ENCODE data around the gene SRC.

SRC gene

DNA sequence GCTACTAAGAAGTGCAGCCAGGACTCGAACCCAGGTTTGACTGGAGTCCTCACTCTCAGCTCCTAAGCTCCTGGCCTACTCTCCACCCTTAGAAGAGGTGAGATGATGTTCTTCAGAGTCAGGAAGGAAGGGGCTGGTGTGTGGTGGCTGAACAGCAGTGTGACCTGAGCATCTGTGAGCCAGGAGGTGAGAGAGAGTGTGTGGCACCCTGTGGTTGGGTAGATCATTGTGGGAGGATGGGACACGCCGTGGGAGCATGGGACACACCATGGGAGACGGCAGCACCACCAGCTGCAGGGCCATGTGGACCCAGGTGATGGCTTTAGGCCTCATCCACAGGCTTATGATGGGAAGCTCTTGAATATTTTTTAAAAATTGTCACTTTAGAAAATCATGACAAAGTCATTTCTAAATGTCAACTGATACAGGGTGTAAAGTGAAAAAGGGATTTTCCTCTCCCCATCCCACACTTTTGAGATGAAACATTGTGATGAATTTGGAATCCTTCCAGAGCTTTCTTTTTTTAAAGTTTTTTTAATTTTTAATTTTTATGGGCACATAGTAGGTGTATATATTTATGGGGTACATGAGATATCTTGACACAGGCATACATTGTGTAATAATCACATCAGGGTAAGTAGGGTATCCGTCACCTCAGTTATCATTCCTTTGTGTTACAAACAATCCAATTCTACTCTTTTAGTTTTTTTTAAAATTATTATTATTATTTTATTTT, 31.6 kb downstream of the SRC start:
- DNase-seq (ENCODE audit: extremely low read depth, low read depth), result no peak
- TF ChIP-seq, protein P1, sequence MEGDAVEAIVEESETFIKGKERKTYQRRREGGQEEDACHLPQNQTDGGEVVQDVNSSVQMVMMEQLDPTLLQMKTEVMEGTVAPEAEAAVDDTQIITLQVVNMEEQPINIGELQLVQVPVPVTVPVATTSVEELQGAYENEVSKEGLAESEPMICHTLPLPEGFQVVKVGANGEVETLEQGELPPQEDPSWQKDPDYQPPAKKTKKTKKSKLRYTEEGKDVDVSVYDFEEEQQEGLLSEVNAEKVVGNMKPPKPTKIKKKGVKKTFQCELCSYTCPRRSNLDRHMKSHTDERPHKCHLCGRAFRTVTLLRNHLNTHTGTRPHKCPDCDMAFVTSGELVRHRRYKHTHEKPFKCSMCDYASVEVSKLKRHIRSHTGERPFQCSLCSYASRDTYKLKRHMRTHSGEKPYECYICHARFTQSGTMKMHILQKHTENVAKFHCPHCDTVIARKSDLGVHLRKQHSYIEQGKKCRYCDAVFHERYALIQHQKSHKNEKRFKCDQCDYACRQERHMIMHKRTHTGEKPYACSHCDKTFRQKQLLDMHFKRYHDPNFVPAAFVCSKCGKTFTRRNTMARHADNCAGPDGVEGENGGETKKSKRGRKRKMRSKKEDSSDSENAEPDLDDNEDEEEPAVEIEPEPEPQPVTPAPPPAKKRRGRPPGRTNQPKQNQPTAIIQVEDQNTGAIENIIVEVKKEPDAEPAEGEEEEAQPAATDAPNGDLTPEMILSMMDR (IDR thresholded peaks at IDR 0.05; ENCODE audit: low read depth, low read length), result no peak

DNA sequence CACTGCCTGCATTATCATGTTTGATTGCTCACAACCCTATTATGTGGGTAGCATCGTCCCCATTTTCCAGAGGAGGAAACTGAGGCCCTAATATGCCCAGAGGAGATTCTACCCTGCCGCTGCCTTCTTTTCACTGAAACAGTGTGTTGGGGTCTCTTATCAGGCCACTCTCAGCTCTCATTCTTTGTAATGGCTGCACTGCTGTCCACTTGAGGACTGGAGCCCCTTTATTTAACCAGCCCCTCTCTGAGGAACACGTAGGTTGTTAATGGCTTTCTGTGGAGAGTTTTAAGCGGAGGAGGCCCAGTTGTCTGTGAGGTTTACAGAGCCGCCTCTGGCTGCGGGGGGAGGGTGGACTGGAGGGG, 32.5 kb downstream of the SRC start:
- no peak for DNase-seq (ENCODE audit: extremely low read depth, low read depth)
- TF ChIP-seq, protein P1 (IDR thresholded peaks at IDR 0.05; ENCODE audit: low read depth, low read length), result no peak

DNA sequence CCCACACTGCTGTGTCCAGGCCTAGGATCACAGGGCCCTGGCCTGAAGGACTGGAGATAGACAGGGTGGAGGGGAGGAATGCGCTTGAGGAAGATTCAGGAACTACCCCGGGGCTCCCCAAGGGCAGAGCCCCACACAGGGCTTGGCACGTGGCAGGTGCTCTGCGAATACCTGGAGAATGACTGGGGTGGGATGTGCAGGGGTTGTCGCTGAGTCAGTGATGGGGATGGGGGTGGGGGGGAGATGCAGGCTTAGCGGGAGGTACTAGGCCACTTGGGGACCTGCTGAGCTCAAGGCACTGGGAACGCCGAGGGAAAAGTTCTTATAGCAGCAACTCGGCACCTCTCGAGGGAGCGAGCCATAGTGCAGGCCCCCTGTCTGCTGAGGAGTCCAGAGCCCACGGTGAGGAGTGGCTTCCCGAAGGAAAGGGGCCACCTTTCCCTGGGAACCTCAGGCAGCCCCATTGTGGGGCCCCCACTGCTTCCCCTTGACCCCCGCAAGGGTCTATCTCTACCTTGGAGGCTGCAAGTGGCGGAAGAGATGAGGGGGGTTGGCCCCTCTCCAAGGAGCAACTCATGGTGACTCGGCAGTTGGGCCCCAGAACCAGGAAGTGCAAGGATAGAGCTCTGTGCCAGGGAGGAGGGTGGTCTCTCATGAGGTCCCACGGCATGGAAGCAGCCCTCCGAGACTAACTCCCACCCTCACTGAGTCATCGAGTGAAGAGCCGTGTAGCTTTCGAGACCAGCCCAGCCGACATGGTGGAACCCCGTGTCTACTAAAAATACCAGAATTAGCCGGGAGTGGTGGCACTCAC, 33.1 kb downstream of the SRC start:
- DNase-seq (ENCODE audit: extremely low read depth, low read depth), result no peak

DNA sequence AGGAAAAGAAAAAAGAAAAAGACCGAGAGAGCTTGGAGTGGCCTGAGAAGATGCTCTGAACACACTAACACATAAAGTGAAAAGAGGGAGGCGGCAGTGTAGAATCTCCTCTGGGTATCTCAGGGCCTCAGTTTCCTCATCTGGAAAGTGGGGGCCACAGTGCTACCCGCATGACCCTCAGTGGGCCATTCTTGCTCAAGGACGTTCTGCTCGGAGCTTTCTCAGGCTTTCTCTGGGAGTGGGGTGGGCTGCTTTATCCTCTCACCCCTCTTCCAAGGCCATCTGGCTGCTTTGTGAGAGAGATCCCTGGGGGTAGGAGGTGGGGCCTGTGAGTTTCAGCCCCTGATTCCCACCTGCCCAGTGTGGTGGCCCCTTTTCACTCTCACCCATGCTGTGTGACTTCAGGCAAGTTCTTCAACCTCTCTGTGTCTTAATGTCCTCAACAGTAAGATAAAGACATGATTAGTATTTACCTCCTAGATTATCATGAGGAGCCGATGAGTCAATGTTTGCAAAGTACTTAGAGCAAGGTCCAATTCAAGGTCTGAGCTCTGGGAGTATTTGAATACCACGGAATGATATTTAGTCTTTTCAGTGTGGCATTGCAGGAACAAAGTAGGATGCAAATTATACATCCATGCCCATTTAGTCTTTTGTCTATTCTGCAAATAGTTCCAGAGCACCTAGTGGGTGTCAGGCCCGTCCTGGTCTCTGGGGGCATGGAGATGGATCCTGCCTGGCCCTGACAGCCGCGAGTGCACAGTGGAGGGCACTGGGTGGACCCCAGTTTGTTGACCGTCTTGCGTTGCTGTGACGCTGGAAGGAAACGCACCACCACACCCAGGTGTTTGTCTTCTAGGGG, 34.3 kb downstream of the SRC start:
- TF ChIP-seq, protein P1 (IDR thresholded peaks at IDR 0.05; ENCODE audit: low read depth, low read length), result no peak
- no peak for DNase-seq (ENCODE audit: extremely low read depth, low read depth)

More for the DNA sequence above, 33.1 kb downstream of the SRC start:
- TF ChIP-seq, protein P1 (IDR thresholded peaks at IDR 0.05; ENCODE audit: low read depth, low read length), result no peak

DNA sequence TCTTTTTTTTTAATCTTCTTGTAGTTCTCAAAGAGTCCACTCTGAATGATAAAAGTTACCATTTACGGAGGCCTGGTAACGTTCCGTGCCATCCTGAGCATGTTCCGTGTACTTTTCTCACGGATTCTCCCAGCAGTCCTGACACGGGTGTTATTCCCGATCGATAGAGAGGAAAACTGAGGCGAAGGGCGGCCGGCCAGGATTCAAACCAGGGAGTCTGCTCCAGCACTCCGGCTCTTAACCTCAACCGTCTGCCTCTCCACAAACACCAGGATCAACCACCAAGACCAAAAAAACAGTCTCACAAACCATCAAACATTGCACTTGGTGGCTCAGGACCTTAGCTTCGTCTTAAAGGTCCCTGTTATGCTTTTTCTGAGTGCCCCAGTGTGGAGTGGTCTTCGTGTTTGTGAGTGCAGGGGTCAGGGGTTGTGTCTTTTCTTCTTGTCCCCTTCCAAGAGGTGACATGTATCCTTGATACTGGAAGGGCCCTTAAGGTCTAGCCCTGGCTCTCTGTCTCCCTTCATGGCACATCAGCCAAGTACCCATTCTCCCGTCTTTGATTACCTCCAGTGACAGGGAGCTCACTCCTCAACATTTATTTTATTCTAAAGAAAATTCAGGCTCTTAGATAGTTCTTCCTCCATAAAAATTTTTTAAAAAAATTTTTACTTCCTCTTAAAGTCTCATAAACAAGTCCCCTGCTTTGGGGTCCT, 35.1 kb downstream of the SRC start:
- no peak for DNase-seq (ENCODE audit: extremely low read depth, low read depth)
- TF ChIP-seq, protein P1 (IDR thresholded peaks at IDR 0.05; ENCODE audit: low read depth, low read length), result no peak

DNA sequence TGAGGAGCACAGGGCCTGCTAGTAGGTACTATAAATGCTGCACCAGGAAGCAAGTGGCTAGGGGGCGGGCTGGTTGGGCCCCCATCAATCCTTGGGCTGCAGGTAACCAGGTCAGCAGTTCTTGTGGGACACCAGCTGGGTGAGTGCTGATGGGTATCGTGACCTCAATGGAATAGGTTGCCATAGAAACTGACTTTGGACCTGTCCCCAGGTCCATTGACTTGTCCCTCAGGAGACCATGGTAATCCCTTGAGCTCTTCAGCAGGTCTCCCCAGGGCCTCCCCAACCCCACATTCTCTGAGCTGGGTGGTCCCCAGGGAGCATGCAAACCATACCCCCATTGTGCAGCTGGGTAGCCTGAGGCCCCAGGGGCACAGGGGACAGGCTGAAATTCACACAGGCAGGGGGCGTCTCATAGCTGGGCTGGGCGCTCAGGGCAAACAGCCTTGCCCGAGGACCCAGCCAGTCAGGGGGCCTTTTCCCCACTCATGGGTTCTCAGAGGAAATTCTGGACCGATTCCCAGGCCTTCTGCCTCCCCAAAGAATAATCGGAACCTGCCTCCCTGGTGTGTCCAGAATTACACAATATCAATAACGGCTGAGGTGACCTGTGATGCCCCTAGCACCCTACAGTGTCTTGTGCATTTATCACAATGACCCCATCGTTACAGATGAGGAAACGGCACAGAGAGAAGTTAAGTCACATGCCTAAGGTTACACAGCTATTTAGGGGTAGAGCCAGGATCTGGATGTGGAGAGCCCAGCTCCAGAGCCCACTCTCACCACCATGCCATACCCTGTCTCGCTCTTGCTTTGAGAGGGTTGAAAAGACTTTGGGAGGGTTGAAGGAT, 35.9 kb downstream of the SRC start:
- TF ChIP-seq, protein P1 (IDR thresholded peaks at IDR 0.05; ENCODE audit: low read depth, low read length), result no peak
- no peak for DNase-seq (ENCODE audit: extremely low read depth, low read depth)

Measured in AG09319 (cell line).